ENCODE results near the gene PRSS53.
A peak's percentile ranks its signal among the peaks of the same experiment; 100 is the strongest.

Gene PRSS53

DNA sequence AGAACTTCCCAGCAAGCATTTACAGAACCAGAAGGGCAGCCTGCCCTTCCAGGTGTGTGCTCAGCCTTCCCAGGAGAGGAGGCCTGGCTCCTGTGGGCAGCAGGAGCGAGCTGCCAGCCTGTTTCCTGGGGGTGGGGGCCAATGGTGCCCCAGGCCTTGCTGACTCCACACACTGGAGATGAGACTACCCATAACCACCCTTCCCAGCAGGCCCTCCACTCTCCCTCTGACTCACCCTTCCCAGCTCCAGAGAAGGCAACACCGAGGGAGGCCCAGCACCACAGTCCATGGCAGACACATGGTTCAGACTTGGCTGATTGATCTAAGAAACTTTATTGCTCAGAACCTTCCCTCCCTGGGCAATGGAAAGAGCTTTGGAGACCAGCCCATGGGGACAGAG lies 1.8 kb upstream of the PRSS53 start:
- Mint-ChIP-seq H3K4me1 (peaks cover 21% of the 10 kb centered on the region), H3K9me3 (peaks cover 3% of the 10 kb centered on the region), H3K4me3 (no peak overlapping the region), H3K36me3 (ENCODE audit: low read depth) (peaks cover 10% of the 10 kb centered on the region), H3K27me3 (ENCODE audit: low read depth, poor library complexity) (peaks cover 6% of the 10 kb centered on the region), H3K27ac (no peak overlapping the region)
- DNase-seq = no peak
- TF ChIP-seq CTCF (IDR thresholded peaks at IDR 0.05) = no peak

DNA sequence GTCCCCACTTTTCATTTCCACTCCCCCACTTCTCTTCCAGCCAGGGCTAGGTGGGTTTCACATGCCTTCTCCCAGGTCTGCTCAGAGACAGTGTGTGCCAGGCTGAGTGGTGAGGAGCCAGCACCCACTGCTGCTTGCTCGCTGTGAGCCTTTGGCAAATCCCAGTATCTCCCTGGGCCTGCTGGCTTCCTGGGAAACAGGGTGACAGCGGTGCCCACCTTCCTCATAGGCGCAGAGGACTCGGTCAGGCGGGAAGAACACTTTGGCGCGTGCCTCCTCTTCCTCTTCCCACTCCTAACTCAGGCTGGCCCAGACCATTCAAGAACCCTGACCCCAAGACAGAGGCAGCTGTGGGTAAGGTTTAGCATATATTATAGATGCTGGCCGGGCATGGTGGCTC lies 456 bp upstream of the PRSS53 start:
- DNase-seq = no peak
- peaks cover 7% of the 10 kb centered on the region for H3K27me3 Mint-ChIP-seq (ENCODE audit: low read depth, poor library complexity)
- H3K4me3 Mint-ChIP-seq = no peak overlapping the region
- peaks cover 18% of the 10 kb centered on the region for H3K4me1 Mint-ChIP-seq
- no peak for TF ChIP-seq CTCF (IDR thresholded peaks at IDR 0.05)
- H3K36me3 Mint-ChIP-seq (ENCODE audit: low read depth) = peaks cover 14% of the 10 kb centered on the region
- H3K9me3 Mint-ChIP-seq = no peaks in the 10 kb centered on the region
- no peak overlapping the region for H3K27ac Mint-ChIP-seq

- Mint-ChIP-seq H3K27ac (no peak overlapping the region), H3K4me3 (no peak overlapping the region), H3K9me3 (no peaks in the 10 kb centered on the region), H3K36me3 (ENCODE audit: low read depth) (peaks cover 14% of the 10 kb centered on the region), H3K4me1 (peaks cover 7% of the 10 kb centered on the region), H3K27me3 (ENCODE audit: low read depth, poor library complexity) (peaks cover 3% of the 10 kb centered on the region)
- DNase-seq = no peak
- TF ChIP-seq CTCF (IDR thresholded peaks at IDR 0.05) = no peak
These were observed 772 bp downstream of the PRSS53 start for GRCh38 chr16:31087971-31088370.

DNA sequence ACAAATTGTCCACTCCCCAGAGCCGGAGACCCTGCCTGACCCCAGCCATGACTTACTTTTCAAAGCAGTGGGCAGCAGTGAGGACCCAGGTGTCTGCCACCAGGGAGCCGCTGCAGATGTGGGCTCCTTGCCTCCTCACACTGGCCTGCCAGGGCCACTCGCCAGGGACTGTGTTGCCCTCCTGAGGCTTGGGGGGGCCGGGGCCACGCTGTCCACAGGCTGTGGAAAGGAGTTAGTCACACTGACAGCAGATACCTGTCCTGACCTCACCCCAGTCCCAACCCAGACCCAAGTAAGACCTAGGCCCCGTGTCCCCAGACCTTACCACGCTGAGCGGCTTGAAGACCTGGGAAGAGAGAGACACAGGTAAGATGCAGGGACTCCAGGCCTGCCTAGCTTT lies 1.3 kb downstream of the PRSS53 start:
- H3K4me3 Mint-ChIP-seq = no peak overlapping the region
- DNase-seq = no peak

GRCh38 chr16:31086629-31086906 lies 2.2 kb downstream of the PRSS53 start:
- no peak overlapping the region for H3K27ac Mint-ChIP-seq

More for the DNA sequence above, 1.3 kb downstream of the PRSS53 start:
- Mint-ChIP-seq H3K36me3 (ENCODE audit: low read depth) (peaks cover 15% of the 10 kb centered on the region), H3K9me3 (no peaks in the 10 kb centered on the region), H3K27ac (peak overlapping the region; percentile 82), H3K4me1 (peaks cover 3% of the 10 kb centered on the region), H3K27me3 (ENCODE audit: low read depth, poor library complexity) (peaks cover 3% of the 10 kb centered on the region)
- TF ChIP-seq CTCF (IDR thresholded peaks at IDR 0.05) = no peak

More at GRCh38 chr16:31086629-31086906, 2.2 kb downstream of the PRSS53 start:
- H3K4me3 Mint-ChIP-seq = no peak overlapping the region
- H3K36me3 Mint-ChIP-seq (ENCODE audit: low read depth) = peaks cover 21% of the 10 kb centered on the region
- H3K4me1 Mint-ChIP-seq = peaks cover 8% of the 10 kb centered on the region
- H3K27me3 Mint-ChIP-seq (ENCODE audit: low read depth, poor library complexity) = peaks cover 3% of the 10 kb centered on the region
- H3K9me3 Mint-ChIP-seq = no peaks in the 10 kb centered on the region
- no peak for TF ChIP-seq CTCF (IDR thresholded peaks at IDR 0.05)
- DNase-seq = no peak

Data from nephron progenitor cell (in vitro differentiated cells).